Keratinocyte (primary cell): ENCODE data around the gene SYNJ2.

Experiments used
- EZH2 ChIP-seq: IDR thresholded peaks from one replicate; pipeline ENCODE4 v1.6.1; 2012; ENCODE audit warnings: inconsistent platforms, mild to moderate bottlenecking, low read length, moderate library complexity
- TF ChIP-seq, protein P1 (sequence below), 3 experiments: IDR thresholded peaks in 1 of 3; conservative IDR thresholded peaks in 1 of 3; optimal IDR thresholded peaks in 1 of 3; 2 replicates in 2 of 3; 3 replicates in 1 of 3; pipeline versions ENCODE3 to v1.5.1; 2011; ENCODE audit warnings: low read length in 3 of 3, mild to moderate bottlenecking in 3 of 3, moderate library complexity in 2 of 3, control low read depth in 1 of 3, inconsistent platforms in 1 of 3; ENCODE audit not compliant: insufficient read depth in 2 of 3; ENCODE audit errors: extremely low read depth in 1 of 3

DNA sequence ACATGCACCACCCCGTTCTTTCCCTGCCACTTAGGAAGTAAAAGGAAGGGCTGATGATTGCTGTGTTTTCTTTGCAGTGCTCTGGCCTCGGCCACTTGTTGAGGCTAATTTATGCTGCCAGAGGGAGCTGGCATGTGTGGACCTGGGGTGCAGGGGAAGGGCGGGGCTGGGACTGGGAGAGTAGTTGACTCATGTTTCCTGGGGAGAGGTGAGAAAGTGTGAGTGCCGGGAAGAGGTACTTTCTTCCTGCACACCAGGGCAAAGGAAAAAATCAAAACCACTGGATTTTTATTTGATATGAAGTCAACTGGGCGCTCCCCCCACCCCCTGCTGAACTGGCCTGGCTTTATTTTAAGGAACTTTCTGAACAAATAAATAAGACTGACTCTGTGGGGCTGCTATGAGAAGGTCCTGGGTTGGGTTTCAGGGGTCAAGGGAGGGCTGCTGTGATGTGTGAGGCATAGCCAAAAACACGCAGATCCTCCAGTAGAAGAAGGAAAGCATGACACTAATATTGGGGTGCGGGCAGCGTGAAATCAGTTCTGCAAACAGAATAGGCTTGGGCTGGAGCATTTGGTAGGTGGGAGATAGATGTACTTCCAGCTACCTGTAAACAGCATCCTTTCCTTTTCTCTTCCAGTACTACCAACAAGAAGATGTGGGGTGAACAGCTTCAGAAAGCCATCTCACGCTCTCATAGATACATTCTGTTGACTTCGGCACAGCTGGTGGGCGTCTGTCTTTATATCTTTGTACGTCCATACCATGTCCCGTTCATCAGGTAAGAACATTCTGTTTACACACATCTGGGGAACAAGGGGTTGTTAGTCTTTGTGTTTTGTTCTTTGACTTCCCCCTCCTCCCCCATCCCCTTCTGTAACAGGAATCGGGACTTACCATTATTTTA, 87.5 kb downstream of the SYNJ2 start:
- TF ChIP-seq, protein P1, sequence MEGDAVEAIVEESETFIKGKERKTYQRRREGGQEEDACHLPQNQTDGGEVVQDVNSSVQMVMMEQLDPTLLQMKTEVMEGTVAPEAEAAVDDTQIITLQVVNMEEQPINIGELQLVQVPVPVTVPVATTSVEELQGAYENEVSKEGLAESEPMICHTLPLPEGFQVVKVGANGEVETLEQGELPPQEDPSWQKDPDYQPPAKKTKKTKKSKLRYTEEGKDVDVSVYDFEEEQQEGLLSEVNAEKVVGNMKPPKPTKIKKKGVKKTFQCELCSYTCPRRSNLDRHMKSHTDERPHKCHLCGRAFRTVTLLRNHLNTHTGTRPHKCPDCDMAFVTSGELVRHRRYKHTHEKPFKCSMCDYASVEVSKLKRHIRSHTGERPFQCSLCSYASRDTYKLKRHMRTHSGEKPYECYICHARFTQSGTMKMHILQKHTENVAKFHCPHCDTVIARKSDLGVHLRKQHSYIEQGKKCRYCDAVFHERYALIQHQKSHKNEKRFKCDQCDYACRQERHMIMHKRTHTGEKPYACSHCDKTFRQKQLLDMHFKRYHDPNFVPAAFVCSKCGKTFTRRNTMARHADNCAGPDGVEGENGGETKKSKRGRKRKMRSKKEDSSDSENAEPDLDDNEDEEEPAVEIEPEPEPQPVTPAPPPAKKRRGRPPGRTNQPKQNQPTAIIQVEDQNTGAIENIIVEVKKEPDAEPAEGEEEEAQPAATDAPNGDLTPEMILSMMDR (optimal IDR thresholded peaks at IDR 0.05 in 1 of 3, IDR thresholded peaks at IDR 0.05 in 1 of 3, conservative IDR thresholded peaks at IDR 0.05 in 1 of 3; ENCODE audit: extremely low read depth in 1 of 3, insufficient read depth in 2 of 3, low read length in 3 of 3), result no peak
- no peak for TF ChIP-seq EZH2
